ENCODE data around the gene AUTS2. TPM values are rescaled to one million over a fixed set of nuclear protein-coding genes. Genes with fewer than 3 reads are reported as not detected.

AUTS2 gene
- total RNA-seq, 1 donor from 2014 or later: 0.20 TPM

DNA sequence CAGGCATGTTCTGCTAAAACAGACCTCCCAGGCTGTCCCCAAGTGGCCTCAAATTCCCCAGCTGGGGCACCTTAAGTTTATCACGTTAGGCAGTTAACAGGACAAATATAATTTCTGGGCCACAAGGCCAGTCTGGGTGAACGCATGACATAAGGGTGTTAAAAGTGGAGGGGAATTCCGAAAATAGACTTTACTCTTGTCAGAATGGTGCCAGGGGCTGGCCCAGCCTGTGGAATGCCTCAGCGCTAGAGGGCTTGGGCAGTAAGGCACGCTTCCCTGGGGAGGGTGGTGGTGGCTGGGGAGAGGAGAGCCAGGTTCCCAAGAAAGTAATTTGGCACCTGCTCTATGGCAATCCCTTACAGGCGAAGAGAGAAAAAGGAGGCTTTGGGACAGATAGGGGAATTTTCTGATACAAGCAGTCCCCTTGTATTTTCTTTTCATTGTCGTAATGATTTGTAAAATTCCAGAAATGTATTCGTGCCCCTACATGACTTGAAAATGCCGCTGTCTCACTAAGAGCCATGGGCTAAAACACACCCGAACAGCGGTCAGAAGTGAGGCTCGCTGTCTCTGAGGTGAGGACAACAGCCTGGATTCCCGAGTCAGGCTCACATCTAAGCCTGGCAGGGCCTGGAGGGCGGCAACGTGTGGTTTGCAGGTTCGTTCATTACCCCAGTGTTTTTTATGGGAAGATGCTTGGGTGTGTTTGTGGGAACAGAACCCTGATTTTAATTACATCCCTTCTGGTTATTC, 1070.5 kb downstream of the AUTS2 start:
- DNase-seq (ENCODE audit: low read depth, low spot score): no peak

DNA sequence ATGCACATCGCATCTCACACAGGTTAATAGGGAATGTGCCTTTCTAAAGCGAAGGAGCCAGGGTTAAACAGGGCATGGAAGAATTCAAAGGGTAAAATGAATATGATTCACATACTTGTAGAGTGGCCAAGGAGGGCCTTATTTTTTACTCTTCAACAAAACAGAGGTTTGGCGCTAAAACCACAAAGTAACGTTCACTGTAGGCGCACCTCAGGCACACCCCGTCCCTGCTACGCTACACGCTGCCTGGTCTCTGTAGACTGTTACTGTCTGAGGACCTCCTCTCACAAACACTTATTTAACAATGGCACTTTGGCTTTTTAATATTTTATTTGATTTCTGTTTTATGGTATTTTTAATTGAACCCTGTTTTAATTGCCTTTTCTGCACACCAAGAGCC, 1071.6 kb downstream of the AUTS2 start:
- DNase-seq (ENCODE audit: low read depth, low spot score): no peak

DNA sequence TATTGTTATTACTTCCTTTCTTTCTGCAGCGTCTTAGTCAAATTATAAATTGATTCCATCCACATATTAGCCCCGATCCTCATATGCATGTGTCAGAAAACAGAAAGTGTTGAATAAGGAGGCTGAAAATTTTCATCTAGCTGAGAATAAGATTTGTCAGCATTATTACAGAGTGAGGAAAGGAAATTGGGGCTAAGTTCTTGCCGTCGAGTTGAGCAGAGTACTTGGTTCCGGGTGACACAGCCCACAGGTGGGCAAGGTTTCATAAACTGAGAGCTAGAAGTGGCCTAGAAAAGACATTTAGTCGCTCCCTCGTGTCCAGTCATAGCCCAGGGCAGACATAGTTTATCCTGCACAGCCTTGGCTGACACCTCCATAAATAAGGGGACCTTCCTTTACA, 1072.0 kb downstream of the AUTS2 start:
- DNase-seq (ENCODE audit: low read depth, low spot score): no peak

DNA sequence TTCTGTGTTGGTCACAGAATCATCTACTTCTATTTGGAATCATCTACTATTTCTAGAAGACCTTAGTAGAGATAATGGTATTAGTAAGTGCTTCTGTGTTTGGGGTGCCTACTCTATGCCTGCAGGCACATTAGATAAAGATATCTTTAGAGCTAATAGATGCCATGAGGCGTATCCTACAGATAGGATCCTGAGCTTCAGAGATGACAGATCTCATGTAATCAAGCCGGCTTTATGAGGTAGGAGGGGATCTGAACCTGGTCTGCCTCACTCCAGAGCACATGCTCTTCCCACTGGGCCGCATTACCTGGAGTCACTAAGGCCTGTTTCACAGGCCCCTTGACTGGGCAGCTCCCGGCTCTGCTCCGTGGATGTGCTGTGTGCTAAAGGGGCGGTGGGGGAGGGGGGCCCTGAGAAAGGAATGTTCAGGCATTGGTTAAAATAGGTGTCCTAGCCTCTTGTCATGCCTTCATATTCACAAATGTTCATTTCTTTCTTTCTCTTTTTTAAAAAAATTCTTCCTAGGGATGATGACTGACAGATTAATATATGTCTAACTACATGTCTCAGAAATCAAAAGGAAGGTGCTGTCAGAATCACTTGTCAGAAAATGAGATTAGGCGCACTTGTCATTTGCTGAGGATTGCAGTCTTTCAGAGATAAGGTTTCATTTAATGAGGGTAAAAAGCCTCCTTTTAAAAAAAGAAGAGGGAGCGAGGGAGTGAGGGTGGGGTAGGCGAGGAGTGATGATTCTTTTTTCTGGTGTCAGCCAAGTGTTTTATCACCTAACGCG, 1075.7 kb downstream of the AUTS2 start:
- DNase-seq (ENCODE audit: low read depth, low spot score): no peak

DNA sequence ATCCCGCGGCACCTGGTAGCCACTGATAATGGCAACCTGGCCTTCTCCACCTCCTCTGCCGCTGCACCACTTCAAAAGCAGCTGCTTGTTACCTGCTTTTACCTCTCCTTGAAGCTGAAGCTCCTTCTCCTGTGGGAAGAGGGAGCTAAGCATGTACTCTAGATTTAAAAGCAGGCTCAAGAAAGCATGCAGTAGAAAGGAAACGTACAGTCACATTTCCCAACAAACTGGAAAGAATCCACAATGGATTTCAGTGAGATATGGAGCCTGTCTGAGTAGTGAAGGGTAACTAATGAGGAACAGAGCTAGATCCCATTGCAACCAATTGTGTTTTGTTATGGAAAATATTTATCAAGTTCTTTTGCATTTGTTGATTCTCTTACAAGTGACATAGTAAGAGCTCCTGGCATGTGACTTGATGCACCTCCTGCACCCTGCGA, 1076.3 kb downstream of the AUTS2 start:
- DNase-seq (ENCODE audit: low read depth, low spot score): no peak

DNA sequence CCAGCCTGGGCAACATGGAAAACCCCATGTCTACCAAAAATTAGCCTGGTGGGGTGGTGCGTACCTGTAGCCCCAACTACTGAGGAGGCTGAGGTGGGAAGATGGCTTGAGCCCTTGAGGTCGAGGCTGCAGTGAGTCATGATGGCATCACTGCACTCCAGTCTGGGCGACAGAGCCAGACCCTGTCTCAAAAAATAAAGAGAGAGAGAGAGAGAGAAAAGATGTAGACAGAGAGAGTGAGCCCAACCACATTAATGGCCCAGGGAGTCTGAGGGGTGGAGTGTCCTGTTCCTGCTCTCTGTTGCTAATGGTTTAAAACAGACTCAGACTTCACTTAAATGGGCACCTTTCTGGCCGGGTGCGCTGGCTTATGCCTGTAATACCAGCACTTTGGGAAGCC, 1078.0 kb downstream of the AUTS2 start:
- DNase-seq (ENCODE audit: low read depth, low spot score): no peak

DNA sequence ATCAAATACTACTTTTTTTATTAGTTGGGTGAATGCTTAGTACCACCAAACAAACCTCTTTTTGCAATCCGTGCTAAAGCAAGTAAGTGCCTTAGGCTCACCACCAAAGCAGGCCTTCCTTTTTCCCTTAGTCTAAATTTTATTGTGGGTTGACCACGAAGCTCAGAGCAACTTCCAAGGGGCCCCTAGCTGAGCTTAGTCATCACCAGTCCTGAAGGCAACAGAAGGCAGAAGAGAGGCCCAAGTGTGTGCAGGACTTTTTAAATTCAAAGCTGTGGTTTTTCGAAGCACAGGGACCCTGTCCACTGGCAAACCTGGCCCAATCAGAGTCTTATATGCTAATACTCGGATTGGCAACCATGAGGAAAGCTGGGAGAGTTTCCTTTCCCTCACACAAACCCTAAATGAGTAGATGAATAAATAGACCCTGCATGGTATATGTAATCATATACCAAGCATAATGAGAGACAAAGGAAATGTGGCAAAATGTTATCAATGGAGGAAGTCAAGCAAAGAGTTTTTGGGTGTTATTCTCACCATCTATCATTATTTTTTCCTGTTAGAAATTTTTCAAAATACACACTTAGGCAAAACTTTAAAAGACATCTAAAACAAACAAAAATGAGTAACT, 1080.5 kb downstream of the AUTS2 start:
- DNase-seq (ENCODE audit: low read depth, low spot score): no peak

DNA sequence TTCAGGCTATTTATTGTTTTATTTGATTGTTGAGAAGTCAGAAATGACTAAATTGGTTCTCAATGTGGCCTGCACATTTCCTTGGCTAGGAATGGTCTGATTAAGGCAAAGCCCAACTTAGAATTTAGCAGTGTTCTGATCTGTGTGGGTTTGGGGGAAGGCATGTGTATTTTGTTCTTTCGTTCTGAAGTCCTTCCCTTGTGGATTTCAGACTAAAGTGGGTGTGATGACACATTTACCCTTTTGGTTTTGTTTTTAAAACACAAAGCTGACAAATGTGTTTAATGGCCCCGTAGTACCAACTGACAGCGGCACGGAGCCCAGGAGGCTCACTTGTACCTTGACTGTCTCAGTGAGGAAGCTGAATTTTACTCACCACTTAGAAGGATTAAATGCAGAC, 1081.4 kb downstream of the AUTS2 start:
- no peak for DNase-seq (ENCODE audit: low read depth, low spot score)

DNA sequence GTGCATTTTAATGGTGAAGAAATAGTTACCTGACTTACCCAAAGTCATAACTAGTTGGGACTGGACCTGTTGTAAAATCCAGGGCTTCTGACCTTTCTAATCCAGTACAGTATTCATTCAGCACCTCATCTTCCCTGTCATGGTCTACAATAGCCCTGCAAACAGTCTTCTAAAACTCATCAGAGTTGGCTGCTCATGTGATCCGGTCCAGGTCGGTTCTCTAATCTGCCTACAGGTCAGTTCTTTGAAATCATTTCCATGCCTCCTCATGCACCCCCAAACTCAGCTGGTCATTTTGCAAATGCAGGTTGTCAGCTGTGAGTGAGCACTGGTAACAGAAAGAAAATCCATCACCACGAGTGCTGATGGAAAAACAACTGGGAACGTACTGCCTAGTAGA, 1082.0 kb downstream of the AUTS2 start:
- no peak for DNase-seq (ENCODE audit: low read depth, low spot score)

DNA sequence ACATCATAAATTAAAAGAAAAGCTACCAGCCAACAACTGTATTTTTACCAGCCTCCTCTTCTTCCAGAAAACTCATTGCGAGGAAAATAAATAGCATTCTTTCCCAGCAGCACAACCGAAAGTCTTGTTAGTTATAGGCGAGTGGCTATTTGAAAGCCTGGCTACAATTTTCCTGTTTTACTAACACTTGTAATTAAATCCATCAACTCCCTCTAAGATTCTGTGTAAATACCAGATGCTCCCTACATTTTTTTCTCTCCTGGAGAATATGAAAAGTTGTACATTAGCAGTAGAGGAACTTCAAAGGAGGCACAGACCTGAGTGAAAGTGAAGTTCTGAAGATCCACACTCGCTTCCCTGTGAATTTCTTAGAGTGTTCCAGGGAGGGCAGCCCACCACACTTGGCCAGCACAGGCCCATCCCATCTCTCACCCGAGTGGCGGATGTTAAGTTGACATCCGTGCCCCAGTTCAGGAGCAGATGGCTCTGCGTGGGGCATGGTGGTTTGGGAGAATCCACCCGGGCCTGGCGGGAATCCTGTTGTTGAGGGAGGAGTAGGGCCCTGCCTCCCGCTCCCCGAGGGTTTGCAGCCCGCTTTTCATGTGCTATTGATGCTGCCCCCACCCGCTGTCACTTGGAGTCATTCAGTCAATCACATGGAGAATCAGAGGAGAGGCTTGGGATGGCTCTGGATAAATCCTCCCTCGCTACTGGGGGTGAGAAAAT, 1082.6 kb downstream of the AUTS2 start:
- no peak for DNase-seq (ENCODE audit: low read depth, low spot score)

DNA sequence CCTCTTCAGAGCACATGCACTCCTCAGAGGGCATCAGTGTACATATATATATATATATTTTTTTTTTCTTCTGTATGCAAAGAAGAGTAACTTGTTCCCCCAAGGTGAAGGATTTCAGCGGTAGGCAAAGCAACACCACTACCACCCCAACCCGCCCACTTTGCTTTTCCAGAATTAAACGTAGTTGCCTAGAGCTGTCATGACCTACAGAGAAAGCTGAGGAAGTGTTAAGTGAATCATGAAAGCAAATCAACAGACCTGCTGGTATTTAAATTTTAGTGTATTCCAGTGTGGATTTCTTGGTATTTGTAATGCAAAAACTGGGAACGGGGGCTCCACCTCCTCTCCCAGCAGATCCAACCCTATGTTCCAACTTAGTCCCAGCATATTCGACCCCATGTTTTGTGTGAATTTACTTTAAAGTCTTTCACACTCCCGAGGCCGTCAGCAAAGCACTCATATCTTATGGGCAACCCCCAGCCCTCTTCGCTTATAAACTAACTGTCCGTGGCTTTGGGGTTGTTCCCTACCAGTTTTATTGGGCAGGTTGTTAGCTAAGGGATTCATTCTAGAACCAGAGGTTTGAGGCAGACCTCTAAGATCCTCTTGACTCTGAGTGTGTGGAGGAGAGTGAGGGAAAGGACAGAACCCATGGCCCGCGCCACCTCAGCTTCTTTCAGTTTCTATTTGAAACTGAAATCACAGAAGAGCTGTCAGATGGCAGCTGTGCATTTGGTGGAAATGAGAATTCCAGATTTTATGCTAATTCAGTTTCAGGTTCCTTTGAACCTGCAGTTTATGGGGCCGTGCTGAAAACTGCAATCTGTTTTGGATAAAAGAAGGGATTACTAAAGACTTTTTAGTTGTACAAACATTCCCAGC, 1083.4 kb downstream of the AUTS2 start:
- DNase-seq (ENCODE audit: low read depth, low spot score): no peak

DNA sequence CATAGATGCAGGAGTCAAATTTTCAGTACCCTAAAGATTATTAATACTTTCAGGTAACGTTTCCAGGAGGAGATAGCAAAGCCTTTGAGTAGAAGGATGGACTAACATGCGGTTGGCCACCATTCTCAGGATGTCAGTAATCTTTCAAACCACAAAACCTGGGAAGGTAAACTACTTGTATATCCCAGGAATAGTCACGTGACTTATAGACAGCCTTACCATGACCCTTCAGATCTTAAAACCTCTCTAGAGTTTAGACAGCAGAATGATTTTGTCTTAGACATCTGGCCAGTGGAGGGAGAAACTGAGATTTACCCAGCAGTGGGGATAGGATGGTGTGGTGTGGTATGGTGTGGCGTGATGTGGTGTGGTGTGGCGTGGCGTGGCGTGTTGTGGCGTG, 1085.9 kb downstream of the AUTS2 start:
- no peak for DNase-seq (ENCODE audit: low read depth, low spot score)

DNA sequence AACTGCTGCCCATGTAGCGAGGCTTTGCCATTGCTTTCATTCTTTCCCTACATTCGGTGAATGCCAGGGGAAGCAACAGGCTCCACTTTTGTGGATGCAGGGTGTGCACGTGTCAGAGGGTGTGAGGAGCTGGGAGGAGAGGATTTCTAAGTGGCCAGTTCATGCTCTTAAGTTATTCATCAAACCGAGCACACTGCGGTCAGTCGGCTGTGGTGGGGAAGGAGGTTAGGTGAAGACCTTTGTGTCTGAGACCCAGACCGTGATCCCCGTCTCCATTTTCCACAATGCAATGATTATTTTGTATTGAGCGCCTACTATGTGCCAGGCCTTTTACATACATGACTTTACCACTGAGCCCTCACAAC, 1095.0 kb downstream of the AUTS2 start:
- no peak for DNase-seq (ENCODE audit: low read depth, low spot score)

DNA sequence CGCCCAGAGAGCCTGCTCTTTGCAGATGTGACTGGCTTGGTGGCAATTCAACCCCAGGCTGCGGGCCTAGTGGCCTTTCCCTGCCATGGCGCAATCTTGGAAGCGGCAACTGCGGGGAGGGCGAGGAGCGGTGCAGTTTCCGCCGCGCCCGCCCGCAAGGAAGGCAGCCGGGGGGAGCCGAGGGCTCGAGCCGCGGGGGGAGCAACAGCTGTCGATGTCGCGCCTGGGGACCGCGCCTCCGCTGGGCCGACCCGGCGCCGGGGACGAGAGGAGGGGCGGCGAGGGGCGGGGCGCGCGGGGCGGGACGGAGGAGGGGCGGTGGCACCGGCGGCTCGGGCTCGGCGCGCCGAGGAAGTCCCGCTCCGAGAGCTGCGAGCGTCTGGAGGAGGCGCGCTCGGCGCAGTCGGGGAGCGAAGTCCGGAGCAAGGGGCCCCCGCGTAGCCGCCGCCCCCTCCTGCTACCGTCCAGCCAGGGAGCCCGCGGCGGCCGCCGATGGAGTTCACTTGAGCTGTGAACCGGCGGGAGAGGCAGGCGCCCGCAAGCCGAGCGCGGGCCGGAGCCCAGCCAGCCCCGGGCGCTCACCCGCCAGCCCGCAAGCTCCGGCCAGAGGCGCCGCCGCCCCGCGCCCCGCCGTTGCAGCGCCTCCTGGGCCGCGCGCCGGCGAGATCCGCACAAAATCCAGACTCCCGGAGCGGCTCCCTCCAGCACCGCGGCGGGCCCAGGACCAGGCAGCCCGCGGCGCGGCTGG, 1095.6 kb downstream of the AUTS2 start:
- no peak for DNase-seq (ENCODE audit: low read depth, low spot score)

DNA sequence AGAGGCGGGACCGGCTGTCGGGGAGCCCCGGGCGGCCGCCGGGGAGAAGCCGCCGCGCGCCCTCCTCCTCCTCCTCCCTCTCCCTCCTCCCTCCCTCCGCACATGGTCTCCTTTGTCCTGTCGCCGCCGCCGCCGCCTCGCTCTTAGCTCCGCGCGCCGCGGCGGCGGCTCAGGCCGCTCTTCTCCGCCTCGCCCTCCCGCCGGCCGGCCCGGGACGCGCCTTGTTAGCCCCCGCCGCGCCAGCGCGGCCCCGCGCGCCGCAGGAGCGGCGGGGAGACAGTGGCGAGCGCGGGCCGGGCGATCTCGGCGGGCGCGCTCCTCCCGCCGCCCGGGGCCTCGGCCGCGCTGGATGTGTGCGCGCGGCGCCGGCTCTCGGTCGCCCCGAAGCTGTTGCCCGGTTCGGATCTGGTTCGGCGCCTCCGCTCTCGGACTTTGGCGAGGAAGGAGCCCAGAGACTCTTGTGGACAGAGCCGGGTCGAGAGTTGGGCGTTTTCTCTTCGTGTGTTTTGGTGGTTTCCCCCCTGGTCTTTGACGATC, 1096.2 kb downstream of the AUTS2 start:
- no peak for DNase-seq (ENCODE audit: low read depth, low spot score)

DNA sequence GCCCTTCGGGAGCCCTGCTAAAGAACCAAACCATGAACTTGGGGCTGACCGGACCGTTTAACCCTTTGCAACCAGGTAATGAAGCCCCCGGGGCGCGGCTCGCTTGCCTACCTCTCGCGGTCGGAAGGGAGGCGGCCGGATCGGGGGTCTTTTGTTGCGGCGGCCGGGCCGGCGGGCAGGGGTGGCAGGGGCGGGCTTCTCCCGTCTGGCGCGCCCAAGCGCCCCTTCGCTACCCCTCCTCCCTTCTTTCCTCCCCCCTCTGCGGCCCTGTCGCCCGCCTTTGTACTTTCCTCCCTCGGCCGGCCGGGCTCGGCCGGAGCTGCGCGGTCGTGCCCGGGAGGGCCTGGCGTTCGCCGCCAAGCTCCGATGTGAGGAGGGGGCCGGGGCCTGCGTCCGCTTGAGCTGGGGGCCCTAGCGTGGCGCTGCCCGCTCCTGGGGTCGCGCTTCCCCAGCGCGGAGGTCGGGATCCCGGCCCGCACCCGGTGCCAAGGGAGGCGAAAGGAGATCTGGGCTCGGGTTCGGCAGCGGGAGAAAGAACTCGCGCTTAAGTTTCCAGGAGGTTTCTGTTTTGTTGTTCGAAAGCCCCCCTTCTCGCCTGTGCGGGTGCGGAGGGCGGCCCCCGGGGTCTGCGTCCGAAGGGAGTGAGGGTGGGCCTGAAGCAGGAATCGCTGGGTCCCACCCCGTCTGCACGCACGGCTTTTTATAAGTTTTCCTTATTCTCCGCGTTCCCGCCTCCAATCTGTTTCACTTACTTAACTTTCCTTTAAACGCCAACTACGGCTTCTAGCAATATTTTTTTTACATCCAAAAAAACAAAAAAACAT, 1096.9 kb downstream of the AUTS2 start:
- no peak for DNase-seq (ENCODE audit: low read depth, low spot score)

DNA sequence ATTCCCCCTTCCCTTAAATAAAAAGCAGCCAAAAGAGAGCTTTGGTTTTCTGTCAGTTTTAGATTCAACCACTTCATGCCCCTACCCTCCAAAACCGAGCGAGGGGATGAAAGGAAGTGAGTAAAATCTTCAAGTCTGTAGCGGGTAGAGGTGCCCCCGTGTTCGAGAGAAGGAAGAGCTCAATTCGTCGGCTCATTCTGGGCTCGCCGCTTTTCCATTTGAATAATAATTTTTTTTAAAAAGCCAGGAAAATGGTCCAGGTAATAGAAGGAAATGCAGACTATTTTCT, 1097.5 kb downstream of the AUTS2 start:
- no peak for DNase-seq (ENCODE audit: low read depth, low spot score)

DNA sequence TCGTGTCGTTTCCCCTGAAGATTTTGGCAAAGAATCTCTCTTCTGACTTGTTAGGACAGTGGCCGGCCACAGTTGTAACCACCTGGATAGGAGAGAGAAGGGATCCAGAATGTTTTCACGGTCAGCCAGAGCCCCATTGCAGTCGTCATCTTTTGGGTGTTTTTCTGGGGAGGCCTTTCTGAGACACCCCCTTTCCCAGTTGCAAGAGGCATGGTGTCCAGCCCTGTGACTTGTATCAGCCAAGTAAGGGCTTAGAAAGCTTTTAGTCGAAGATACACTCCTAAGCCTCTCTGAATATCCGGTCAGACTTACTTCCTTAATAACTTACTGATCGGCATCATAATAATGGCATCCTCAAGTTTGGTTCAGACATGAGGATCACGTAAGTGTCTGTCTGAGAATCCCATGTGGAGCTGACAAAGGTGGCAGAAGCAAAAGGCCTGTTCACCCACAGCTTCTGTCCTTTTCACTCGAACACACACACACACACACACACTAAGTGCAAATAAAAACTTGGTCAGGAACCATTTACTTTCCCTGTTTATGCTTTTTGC, 1098.0 kb downstream of the AUTS2 start:
- DNase-seq (ENCODE audit: low read depth, low spot score): no peak

Measured in pulmonary artery endothelial cell (primary cell).